Bronchial smooth muscle cell (primary cell): ENCODE measurements around the gene ZMIZ1. TPM values are rescaled to one million over a fixed set of nuclear protein-coding genes. Genes with fewer than 3 reads are reported as not detected.

Source experiments
- total RNA-seq: library from RNA; depleted of rRNA; stranded (reverse); fragments of >200 nt; gene quantifications from 2 replicates; pipeline ENCODE4 v1.2.1, GENCODE V29; 2014

The ZMIZ1 gene
- 12.5 and 12.6 TPM in 2 replicates for total RNA-seq

GRCh38 chr10:79068562-79069324 lies at the start of gene ZMIZ1:
TSS of gene ZMIZ1 (plus strand) at chr10:79068966. CDS start at chr10:79201633, 132,667 bp downstream.

GRCh38 chr10:79347226-79347893 lies 278.6 kb downstream of the ZMIZ1 start, which contains the start of gene PPIF:
TSS of gene PPIF (plus strand) at chr10:79347469. CDS start at chr10:79347549, 80 bp downstream.

